GM18505 (cell line): ENCODE results near the gene MAPK6.
"Not testable (repeated sequence)": the region's sequence is repeated elsewhere in the genome, so short reads cannot be mapped to it uniquely, and the experiment has no call there.

Experiments used
- ATAC-seq: cut with Tn5 transposase; IDR thresholded peaks from one replicate; pipeline ENCODE4 v1.9.1; 2021; ENCODE audit not compliant: unreplicated experiment
- POLR2A ChIP-seq: IDR thresholded peaks from 4 replicates; pipeline ENCODE4 v1.6.1; 2011; ENCODE audit warnings: borderline replicate concordance; ENCODE audit not compliant: insufficient read depth, insufficient read length; ENCODE audit errors: extremely low read depth

MAPK6 gene

DNA sequence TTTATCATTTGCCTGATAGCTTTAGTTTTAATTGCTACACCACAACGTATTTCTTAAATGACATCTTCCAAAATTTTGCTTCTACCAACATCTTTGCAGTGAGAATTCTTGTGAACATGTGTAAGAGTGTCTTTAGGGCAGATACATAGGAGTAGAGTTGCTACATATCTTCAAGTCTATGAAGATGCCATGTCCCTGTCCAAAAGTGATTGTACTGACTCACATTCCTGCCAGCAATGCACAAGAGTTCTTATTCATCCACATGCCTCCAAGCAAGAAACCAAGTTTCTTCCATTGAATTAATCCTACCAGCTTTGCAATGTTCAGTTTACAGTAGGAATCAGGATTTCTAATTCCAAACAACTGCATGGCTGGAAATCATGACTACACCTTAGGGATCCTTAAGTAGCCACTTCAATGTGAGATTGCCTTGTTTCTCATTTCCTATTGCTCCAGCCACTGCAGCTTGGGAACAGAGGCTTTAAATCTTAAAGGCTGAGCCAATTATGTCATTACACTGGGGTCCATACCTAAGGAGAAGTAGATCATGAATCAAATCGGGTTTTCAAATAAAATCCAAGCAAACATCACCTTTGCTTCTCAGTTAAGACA is 49.1 kb downstream of the MAPK6 start:
- TF ChIP-seq POLR2A, result no peak

DNA sequence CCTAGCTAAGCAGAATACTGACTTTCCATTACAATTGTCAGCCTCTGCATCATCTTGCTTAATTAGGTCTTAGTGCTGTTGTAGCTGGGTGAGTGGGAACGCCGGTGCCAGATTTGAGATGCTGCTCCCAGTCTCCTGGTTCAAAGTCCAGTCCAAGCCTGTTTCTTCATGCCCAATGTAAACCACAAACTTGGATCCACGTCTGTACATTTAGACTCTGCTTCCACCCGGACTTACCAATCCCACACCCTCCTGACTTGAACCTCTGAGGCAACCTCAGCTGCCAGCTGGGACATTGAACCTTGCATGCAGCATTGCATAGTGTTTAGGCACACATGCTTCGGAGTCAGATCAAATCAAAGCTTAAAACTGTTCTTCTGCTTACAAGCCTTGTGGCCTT is 50.5 kb downstream of the MAPK6 start:
- ATAC-seq, result no peak
- no peak for TF ChIP-seq POLR2A

More for the DNA sequence above, 49.1 kb downstream of the MAPK6 start:
- no peak for ATAC-seq

DNA sequence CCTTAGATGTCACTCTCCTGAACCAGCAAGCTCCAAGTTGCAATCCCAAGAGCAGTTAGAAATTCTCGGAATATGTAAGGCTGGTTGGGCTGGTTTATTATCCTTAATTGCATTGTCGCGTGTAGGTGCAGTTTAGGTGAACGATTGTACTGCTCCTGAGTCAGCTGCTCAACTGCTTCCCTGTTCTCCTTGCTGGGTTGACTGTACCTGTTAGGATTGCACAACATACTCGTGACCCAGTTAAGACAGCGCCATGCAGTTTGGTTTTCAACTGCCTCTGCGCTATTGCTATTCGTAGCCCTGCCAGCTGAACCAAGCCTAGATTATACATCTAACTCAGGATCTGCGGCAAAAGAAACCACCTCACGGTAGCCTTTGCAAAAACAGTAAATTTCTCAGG is 52.6 kb downstream of the MAPK6 start:
- no peak for ATAC-seq
- no peak for TF ChIP-seq POLR2A

DNA sequence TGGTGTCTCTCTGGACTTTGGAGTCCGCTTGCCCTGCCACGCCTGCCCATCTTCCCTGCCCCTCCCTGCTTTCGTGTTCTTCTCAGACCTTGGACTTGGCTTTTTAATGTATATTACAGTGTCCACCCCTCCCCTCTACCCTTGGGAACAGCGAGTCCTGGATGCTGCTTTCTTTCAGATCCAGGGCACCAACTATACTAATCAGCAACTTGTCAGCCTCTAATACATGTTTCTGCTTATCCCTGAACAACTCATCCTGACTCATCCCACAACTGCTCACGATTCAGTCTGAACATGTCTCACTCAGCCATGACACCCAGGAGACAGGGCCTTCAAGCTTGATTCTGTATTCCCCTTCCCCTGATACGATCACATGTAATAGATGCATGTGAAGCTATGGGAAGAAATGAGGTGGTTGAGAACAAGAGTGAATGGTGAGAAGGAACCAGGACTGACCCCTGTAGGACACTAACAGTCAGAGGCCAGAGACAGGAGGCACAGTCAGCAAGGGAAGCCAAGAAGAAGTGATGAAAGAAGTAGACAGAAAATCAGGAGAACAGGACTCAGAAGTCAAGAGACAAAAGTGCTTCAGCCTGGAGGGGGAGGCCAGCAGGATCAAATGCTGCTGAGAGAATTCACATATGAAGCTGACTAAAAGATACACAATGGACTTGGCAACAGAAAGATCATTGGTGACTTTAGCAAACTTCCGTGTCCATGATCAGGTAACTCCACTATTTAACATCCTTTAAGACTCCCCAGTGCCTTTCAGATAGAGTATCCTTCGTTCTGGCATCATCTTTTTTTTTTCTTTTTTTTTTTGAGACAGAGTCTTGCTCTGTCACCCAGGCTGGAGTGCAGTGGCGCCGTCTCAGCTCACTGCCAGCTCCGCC is 58.1 kb downstream of the MAPK6 start:
- no peak for ATAC-seq

DNA sequence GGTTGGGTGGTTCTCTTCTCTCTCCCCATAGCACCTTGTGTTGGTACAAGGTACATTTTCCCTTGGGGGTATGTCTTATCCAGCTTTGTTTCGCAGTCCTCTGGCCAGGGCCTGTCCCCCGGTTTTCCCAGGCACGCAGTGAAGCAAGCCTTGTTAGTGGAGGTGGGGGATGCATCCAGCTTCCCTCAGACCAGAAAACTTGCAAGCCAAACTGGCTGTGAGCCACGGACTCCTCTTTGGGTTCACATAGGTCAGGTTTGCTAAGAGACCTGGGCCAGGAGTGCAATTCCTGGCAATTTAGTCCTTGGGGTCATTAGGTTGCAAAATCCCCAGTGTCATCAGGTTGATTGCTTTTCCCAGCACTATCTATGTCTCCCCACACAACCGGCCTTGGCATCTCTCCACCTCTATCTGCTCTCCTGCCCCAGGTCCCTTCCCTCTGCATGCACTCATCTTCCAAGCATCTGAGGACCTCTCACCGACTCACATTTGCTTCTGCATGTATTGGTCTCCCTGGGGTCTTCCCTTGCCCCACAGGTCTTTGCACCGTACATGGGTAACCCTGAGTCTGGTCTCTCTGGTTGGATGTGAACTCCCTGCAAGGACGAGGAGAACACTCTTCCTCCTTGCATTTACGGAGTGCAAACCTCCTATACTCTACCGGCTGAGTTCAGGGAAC is 59.3 kb downstream of the MAPK6 start:
- ATAC-seq, result no peak
- TF ChIP-seq POLR2A, result no peak

More for the DNA sequence above, 58.1 kb downstream of the MAPK6 start:
- no peak for TF ChIP-seq POLR2A

DNA sequence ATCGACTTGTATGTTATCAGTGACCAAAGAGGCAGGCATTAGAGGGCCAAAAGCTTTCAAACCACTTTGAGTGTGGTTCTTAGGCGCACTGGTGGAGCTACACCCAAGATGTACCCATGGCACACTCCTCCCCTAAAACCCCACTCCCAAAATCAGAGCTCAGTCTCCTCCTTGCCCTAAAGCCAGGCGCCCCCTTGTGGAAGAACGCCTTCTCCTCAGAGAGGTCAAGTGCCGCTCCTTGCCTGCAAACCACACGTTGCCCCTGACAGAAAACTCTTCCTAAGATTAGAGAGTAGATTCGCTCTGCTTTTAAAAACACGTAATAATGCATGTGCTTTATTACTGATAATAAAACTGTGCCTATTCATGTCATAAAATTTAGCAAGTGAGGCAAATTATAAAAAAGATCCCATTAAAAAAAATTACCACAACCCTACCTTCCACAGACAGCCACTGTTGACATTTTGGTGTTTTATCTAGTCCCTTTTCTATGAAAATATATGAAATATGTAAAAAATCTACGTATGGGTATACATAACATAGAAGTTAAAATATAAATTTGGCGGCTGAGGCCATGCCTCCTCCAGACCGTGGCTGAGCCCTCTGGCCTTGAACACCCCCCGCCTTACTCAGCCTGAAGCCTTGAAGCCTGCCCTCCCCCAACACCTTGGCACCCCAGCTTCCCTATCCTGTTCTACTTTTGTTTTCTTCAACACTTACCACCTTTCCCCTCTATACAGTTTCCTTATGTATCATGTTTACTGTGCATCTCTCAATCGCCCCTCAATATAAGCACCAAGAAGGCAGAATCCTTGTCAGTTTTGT is 60.1 kb downstream of the MAPK6 start:
- no peak for TF ChIP-seq POLR2A
- no peak for ATAC-seq

DNA sequence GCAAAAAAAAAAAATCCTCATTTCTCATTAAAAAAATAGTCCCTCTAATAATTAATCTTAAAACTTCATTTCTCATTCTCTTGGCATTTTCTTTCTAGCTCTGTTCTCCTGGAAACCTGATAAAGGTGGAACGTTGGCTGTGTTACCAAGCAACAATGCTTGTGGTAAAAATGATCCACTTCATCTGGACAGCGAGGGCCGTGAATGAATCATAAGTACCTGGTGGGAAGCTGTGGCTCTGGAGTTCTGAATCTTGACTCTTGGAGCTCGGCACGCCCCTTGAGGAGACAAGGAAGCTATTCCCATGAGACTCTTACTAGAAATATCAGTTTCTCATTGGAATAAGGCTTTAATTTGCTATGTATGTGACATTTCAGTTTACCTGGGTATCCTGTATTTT is 61.0 kb downstream of the MAPK6 start:
- ATAC-seq, result no peak
- no peak for TF ChIP-seq POLR2A

DNA sequence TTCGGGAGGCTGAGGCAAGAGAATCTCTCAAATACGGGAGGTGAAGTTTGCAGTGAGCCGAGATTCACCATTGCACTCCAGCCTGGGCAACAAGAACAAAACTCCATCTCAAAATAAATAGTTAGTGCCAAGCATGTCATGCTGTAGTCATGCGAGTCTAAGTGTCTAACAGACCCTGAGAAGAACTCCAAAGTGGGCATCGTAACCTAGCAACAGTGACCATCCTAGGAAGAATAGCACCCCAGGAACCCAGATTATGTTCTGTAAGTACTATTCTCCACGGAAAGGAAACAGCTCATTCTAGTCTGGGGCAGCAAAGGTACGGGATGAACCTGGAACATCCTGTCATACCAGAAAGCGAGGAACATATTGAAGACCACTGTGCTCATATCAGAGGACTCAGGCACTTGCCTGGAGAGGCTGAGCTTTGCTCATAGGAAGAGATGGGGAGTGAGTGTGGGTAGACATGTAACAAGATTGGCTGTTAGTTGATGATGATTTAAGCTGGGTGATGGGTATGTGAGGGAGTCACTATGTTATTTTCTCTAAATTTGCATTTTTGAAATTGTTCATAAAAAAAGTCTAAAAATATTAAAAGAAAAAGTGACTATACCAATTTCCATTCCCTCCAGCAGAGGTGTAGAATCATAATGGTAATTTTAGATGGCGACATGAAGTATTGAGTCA is 61.8 kb downstream of the MAPK6 start:
- no peak for ATAC-seq
- TF ChIP-seq POLR2A, result no peak

DNA sequence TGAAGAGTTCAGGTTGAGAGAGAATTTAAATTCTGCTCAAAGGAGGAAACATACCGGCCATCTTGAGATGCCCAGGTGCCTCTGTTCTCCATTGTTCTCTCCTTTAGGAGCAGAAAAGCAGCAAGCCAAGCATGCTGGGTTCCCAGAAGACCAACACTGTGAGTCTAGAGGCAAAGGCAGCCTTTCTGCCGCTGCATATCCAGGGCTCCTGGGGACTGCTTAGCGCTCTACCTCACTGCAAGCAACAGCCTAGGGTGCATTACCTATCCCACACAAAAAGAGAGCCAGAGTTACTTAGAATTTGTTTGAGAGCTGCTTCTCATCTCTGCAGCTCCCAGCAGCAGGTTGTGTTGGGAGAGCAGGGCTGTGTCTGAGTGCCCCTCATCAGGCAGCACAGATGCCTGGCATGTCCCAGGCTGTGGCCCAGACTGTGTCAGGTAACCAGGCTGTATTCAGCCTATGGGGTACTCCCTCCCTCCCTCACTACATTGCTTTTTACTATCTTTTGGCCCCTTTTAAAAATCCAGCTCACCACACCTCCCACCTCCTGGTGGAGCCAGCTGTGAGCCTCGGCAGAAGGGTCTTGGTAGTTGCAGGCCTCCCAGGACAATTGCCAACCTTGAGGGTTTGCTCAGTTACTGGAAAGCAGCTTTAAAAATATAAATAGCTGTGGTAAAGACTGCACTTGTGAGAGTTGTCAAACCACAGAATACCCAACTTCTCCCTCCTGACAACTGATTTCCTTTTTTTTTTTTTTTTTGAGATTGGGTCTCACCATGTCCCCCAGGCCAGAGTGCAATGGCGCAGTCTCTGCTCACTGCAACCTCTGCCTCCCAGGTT is 63.4 kb downstream of the MAPK6 start:
- TF ChIP-seq POLR2A, result no peak
- ATAC-seq, result peak; percentile 76

DNA sequence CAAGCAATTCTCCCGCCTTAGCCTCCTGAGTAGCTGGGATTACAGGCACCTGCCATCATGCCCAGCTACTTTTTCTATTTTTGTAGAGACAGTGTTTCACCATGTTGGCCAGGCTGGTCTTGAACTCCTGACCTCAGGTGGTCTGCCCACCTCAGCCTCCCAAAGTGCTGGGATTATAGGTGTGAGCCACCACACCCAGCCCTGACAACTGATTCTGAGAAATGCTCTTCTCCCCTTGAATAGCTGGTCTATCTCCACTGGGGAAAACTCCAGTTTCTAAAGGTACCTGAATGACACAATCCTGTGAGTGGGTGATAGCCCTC is 64.0 kb downstream of the MAPK6 start:
- ATAC-seq, result not testable (repeated sequence)

DNA sequence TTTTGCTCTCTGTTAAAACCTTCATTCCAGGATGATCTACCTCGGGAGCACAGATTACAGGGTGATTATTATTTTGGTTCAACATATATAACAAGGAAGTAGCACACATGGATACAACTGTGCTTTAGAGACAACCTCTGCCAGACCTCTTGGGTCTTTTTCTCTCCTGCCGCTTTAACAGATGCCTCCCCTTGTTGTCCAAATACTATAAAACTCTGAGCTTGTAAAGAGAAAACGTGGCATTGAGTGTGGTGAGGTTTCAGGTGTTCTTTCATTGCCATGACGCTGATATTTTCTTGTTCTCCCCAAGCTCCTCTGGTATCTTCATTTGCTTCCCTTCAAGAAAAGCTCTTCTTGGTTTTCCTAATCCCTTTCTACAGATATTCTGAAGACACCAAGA is 64.6 kb downstream of the MAPK6 start:
- no peak for ATAC-seq
- no peak for TF ChIP-seq POLR2A

DNA sequence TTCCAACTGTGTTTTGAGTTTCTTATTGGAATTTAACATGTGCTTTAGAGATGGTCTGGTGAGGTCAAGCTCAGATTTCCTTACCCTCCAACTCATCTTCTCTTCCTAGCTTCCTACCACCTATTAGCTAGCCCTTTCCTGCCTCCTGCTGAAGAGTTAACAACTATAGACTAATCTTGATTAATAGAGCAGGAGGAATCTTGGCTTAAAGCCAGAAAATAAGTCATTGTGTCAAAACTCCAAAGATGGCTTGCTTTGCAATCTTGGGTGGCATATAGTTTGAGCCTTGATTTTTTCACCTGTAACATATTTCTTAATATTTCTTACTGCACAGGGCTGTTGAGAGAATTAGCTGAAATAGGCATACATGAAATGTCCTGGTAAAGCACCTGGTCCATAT is 66.3 kb downstream of the MAPK6 start:
- no peak for ATAC-seq
- no peak for TF ChIP-seq POLR2A
